Measurements from ENCODE around the gene TTC19. TPM values are rescaled to one million over a fixed set of nuclear protein-coding genes. Genes with fewer than 3 reads are reported as not detected.

Gene TTC19
- total RNA-seq, 2 donors from 2014 or later, result 44.5 to 55.2 TPM

DNA sequence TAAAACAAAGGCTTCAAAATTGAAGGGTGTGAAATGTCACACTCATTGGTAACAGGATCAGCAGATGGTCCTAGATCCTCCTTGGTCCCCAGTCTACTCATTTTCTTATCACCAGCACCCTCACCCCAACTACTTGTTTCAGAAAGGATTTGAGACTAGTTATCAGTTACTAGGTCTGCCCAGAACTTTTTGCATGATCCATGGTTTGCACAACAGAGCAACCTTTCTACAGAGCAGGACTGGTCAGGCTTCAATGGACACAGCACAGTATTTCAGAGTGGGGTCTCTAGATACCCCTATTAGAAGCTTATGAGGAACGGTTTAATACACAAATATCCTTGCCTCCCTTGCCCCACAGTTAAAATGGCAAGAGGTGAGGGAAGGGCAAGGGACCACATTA, 25.6 kb downstream of the TTC19 start:
- H3K36me3 ChIP-seq, result peaks cover 20% of the 10 kb centered on the region
- H3K27me3 ChIP-seq, result no peaks in the 10 kb centered on the region
- no peak for TF ChIP-seq CTCF (IDR thresholded peaks at IDR 0.05)
- H3K4me3 ChIP-seq, result no peak overlapping the region
- DNase-seq, result no peak
- H3K27ac ChIP-seq, result no peak overlapping the region
- intact Hi-C loops (cut with DNase I), result no loop called here
- no peaks in the 10 kb centered on the region for H3K4me1 ChIP-seq
- no peak overlapping the region for H3K9ac ChIP-seq (ENCODE audit: low read depth in 2 of 2, low read length in 2 of 2)
- no peaks in the 10 kb centered on the region for H3K9me3 ChIP-seq

- Histone ChIP-seq H3K27ac (no peak overlapping the region), H3K4me1 (no peaks in the 10 kb centered on the region), H3K9me3 (no peaks in the 10 kb centered on the region), H3K9ac (ENCODE audit: low read depth in 2 of 2, low read length in 2 of 2) (no peak overlapping the region), H3K36me3 (peaks cover 20% of the 10 kb centered on the region), H3K4me3 (no peak overlapping the region), H3K27me3 (no peaks in the 10 kb centered on the region)
- no peak for TF ChIP-seq CTCF (IDR thresholded peaks at IDR 0.05)
- DNase-seq, result no peak
- intact Hi-C loops (cut with DNase I), result no loop called here
Observed at GRCh38 chr17:16026895-16027294, 27.3 kb downstream of the TTC19 start.

DNA sequence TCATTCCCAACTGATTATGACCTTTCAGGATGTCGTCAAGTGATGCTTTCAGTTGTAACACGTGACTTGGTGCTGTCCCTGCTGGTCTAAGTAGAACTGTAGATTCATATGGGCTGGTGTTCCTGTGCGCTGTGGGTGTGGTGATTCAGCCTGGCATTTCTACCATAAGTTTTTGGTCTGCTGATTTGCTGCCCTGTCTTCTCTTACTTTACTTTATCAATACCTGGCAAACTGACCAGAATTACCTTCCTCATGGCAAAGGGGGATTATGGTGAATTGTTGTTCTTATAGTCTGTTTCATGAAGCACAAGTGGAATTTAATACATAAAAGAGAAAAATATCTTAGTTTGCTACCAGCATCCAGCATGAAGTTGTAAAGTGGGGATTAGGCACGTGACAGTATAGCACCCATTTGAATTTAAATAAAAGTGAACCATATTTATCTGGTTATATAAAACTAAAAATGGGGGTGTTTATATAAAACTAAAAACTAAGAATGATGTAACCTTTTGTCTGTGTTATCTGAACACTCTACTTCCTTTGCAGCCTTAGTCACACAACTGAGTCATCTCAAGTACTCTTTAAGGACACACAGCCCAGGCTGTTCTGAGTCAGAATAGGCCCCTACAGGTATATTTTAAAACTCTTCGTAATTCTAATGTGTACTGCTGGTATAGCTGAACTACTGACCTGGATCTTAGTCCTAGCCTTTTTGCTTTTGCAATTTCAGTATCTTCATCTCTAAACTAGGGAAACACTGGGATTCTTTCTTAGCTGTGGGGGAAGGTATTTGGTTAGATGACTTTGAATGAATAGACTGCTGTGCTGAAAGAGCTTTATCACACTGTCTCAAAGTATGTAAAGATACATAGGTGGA, 28.3 kb downstream of the TTC19 start:
- Histone ChIP-seq H3K27ac (no peak overlapping the region), H3K36me3 (peaks cover 23% of the 10 kb centered on the region), H3K4me3 (no peak overlapping the region), H3K9me3 (no peaks in the 10 kb centered on the region), H3K4me1 (no peaks in the 10 kb centered on the region), H3K9ac (ENCODE audit: low read depth in 2 of 2, low read length in 2 of 2) (no peak overlapping the region), H3K27me3 (no peaks in the 10 kb centered on the region)
- intact Hi-C loops (cut with DNase I), result no loop called here
- no peak for DNase-seq
- no peak for TF ChIP-seq CTCF (IDR thresholded peaks at IDR 0.05)

- no peaks in the 10 kb centered on the region for H3K27me3 ChIP-seq
- H3K9ac ChIP-seq (ENCODE audit: low read depth in 2 of 2, low read length in 2 of 2), result no peak overlapping the region
- DNase-seq, result no peak
- no peaks in the 10 kb centered on the region for H3K4me1 ChIP-seq
- no peak overlapping the region for H3K27ac ChIP-seq
- no peak for TF ChIP-seq CTCF (IDR thresholded peaks at IDR 0.05)
- H3K9me3 ChIP-seq, result no peaks in the 10 kb centered on the region
- H3K36me3 ChIP-seq, result peaks cover 11% of the 10 kb centered on the region
- intact Hi-C loops (cut with DNase I), result no loop called here
- no peak overlapping the region for H3K4me3 ChIP-seq
Observed at GRCh38 chr17:16033729-16034349, 34.2 kb downstream of the TTC19 start.

DNA sequence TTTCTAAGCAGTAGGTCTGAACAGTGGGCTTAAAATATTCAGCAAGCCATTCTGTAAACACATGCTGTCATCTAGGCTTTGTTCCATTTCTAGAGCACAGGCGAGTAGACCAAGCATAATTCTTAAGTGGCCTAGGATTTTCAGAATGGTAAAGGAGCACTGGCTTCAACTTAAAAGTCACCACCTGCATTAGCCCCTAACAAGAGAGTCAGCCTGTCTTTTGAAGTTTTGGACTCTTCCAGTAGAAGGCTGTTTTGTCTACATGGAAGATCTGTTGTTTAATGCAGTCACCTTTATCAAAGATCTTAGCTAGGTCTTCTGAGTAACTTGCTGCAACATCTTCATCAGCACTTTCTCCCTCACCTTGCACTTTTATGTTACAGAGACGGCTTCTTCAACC, 36.6 kb downstream of the TTC19 start:
- no peak for DNase-seq
- peaks cover 7% of the 10 kb centered on the region for H3K36me3 ChIP-seq
- intact Hi-C loops (cut with DNase I), result no loop called here
- H3K4me3 ChIP-seq, result no peak overlapping the region
- no peak overlapping the region for H3K27ac ChIP-seq
- TF ChIP-seq CTCF (IDR thresholded peaks at IDR 0.05), result no peak
- H3K9me3 ChIP-seq, result no peaks in the 10 kb centered on the region
- no peaks in the 10 kb centered on the region for H3K27me3 ChIP-seq
- H3K4me1 ChIP-seq, result no peaks in the 10 kb centered on the region
- no peak overlapping the region for H3K9ac ChIP-seq (ENCODE audit: low read depth in 2 of 2, low read length in 2 of 2)

Data from colonic mucosa (tissue), 4 donors.